ENCODE measurements around the gene EPHA6. TPM values are rescaled to one million over a fixed set of nuclear protein-coding genes. Genes with fewer than 3 reads are reported as not detected.

The EPHA6 gene
- total RNA-seq, 1 experiment from 2014 or later, result 0.61 TPM

GRCh38 chr3:96836153-96836915 lies 21.9 kb downstream of the EPHA6 start:
- Histone ChIP-seq H2AK5ac (ENCODE audit: insufficient read length, low read length) (no peak overlapping the region), H3K18ac (ENCODE audit: insufficient read length, low read depth, low read length) (no peak overlapping the region), H3K4me2 (ENCODE audit: insufficient read depth, insufficient read length, low read length) (no peak overlapping the region), H3K4ac (ENCODE audit: low read depth, low read length) (no peak overlapping the region), H4K20me1 (ENCODE audit: control insufficient read depth, insufficient read depth, insufficient read length) (no peaks in the 10 kb centered on the region), H2BK15ac (ENCODE audit: low read depth, low read length) (no peak overlapping the region), H3K14ac (ENCODE audit: insufficient read depth, low read length) (no peak overlapping the region), H3K4me1 (ENCODE audit: insufficient read depth, low read length) (no peaks in the 10 kb centered on the region), H3K79me2 (ENCODE audit: insufficient read depth, low read length) (no peaks in the 10 kb centered on the region), H3K9ac (ENCODE audit: extremely low read depth, insufficient read length, low read length) (no peak overlapping the region), H3K27ac (ENCODE audit: insufficient read length, low read depth, low read length) (no peak overlapping the region), H2BK20ac (ENCODE audit: low read depth, low read length, poor library complexity, severe bottlenecking) (no peak overlapping the region), H3K56ac (ENCODE audit: insufficient read length, low read depth, low read length) (no peak overlapping the region), H3K27me3 (ENCODE audit: insufficient read depth, low read length) (no peaks in the 10 kb centered on the region), H4K8ac (replicated peaks; ENCODE audit: insufficient read length, low read depth, low read length) (no peak overlapping the region), H3K79me1 (ENCODE audit: insufficient read depth, low read depth, low read length, poor library complexity, severe bottlenecking) (no peaks in the 10 kb centered on the region), H2BK5ac (ENCODE audit: insufficient read length, low read length) (no peak overlapping the region), H4K91ac (ENCODE audit: insufficient read length, low read depth, low read length) (no peak overlapping the region), H2BK120ac (ENCODE audit: low read depth, low read length, poor library complexity, severe bottlenecking) (no peak overlapping the region), H4K5ac (ENCODE audit: insufficient read length, low read depth, low read length) (no peak overlapping the region), H2BK12ac (ENCODE audit: insufficient read length, low read depth, low read length) (no peak overlapping the region), H3K23me2 (ENCODE audit: insufficient read length, low read depth, low read length, poor library complexity, severe bottlenecking) (no peaks in the 10 kb centered on the region), H3K9me3 (ENCODE audit: control insufficient read depth, low read depth, low read length) (no peaks in the 10 kb centered on the region), H3K23ac (ENCODE audit: insufficient read length, low read depth, low read length) (no peak overlapping the region), H2AFZ (ENCODE audit: low read length) (no peak overlapping the region), H3T11ph (ENCODE audit: low read length) (no peak overlapping the region)
- Mint-ChIP-seq H3K4me1 (no peaks in the 10 kb centered on the region), H3K27me3 (ENCODE audit: low read depth) (no peaks in the 10 kb centered on the region), H3K27ac (no peak overlapping the region), H3K36me3 (ENCODE audit: insufficient read depth in 1 of 3, low read depth in 3 of 3) (no peaks in the 10 kb centered on the region; a peak in 1 of 7 replicates), H3K4me3 (no peak overlapping the region), H3K9me3 (no peaks in the 10 kb centered on the region)
- no peak for DNase-seq
- TF ChIP-seq CTCF (conservative IDR thresholded peaks at IDR 0.05), result no peak
- WGBS (ENCODE audit: extremely low coverage, insufficient read length, low lambda C conversion rate), result no CpG with 5 or more reads among the region's 2 CpGs
